Measurements from ENCODE around the gene HNRNPF.
"Not testable (repeated sequence)": the region's sequence is repeated elsewhere in the genome, so short reads cannot be mapped to it uniquely, and the experiment has no call there.

HNRNPF gene

GRCh38 chr10:43348511-43349312, 60.3 kb downstream of the HNRNPF start:
- peak; percentile 81 for DNase-seq (ENCODE audit: low read depth)

GRCh38 chr10:43347997-43348396, 61.0 kb downstream of the HNRNPF start:
- no peak for DNase-seq (ENCODE audit: low read depth)

DNA sequence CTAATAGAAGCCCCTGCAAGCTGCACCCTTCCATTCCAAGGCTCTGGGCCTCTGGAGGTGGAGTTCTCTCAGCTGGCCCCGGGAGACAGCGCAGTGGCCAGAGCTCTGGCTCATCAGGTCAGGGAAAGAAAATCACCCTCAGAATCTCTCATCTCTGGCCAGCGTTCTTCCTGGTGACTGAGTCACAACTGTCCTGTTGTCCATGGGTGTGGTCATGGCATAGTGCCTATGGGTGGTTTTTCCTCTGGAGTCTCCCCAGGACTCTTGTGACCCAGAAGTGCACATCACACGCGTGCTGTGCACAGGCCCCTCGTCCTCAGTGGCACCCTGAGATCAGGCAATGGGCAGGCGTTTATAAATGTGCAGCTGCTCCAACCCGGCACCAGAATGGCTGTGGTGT, 64.9 kb downstream of the HNRNPF start:
- DNase-seq (ENCODE audit: low read depth), result no peak

GRCh38 chr10:43343126-43343525, 65.9 kb downstream of the HNRNPF start:
- no peak for DNase-seq (ENCODE audit: low read depth)

DNA sequence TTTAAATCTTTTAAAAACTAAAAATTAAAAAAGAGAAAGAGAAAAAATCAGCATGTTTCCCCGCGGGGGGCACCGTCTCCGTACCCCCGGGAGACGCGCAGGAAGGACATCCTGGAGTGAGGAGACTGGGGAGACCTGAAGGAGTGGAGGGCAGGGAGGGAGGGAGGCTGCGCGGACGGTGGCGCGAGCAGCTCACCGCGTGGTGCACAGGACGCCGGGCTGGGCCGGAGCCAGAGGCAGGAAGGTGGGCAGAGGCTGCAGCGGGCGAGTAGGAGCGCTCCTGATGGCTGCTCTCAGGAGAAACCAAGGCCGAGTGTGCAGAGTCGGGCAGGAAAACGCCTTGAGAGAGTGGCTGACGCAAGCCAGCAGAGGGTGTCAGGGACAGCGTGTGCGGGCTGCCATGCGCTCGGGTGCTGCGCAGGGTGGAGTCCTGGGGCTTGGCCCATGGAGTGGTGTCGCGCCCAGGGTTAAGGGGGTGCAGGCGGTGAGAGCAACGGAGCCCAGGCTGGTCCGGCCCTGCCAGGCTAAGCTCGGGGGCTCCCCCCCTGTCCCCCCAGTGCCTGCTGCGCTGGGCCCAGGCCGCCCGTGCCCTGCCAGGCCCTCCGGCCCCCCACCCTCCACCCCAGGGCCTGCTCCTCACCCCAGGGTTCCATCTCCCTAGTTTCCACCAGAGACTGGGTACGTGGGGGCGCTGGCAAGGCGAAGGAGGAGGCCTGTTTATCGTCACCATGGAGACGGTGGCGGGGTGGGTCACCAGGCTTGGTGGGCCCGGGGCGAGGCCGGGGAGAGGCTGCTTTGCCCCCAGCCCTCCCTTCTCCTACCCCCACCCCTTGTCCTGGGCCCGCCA, 66.5 kb downstream of the HNRNPF start:
- no peak for DNase-seq (ENCODE audit: low read depth)

GRCh38 chr10:43341450-43341849, 67.5 kb downstream of the HNRNPF start:
- DNase-seq (ENCODE audit: low read depth), result no peak

GRCh38 chr10:43340619-43341018, 68.4 kb downstream of the HNRNPF start:
- DNase-seq (ENCODE audit: low read depth), result no peak

DNA sequence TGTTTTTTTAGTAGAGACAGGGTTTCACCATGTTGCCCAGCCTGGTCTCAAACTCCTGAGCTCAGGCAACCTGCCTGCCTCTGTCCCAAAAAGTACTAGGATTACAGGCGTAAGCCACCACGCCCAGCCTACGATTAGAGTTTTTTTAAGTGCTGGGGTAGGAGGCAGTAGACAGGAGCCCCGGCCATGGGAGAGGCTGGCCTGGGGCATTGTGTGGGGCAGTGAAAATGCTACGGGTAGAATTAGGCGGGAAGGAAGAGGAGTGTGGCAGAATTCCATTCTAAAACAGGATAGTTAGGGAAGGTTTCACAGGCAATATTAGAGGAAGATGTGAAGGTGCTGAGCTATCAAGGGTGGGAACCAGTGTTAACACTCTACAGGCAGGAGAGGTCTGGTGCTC, 68.9 kb downstream of the HNRNPF start:
- no peak for DNase-seq (ENCODE audit: low read depth)

GRCh38 chr10:43339136-43339535, 69.8 kb downstream of the HNRNPF start:
- no peak for DNase-seq (ENCODE audit: low read depth)

GRCh38 chr10:43338117-43338516, 70.9 kb downstream of the HNRNPF start:
- no peak for DNase-seq (ENCODE audit: low read depth)

DNA sequence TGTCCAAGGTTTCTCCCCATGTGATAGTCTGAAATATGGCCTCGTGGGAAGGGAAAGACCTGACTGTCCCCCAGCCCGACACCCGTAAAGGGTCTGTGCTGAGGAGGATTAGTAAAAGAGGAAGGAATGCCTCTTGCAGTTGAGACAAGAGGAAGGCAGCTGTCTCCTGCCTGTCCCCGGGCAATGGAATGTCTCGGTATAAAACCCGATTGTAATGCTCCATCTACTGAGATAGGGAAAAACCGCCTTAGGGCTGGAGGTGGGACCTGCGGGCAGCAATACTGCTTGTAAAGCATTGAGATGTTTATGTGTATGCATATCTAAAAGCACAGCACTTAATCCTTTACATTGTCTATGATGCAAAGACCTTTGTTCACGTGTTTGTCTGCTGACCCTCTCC, 71.5 kb downstream of the HNRNPF start:
- DNase-seq (ENCODE audit: low read depth), result not testable (repeated sequence)

DNA sequence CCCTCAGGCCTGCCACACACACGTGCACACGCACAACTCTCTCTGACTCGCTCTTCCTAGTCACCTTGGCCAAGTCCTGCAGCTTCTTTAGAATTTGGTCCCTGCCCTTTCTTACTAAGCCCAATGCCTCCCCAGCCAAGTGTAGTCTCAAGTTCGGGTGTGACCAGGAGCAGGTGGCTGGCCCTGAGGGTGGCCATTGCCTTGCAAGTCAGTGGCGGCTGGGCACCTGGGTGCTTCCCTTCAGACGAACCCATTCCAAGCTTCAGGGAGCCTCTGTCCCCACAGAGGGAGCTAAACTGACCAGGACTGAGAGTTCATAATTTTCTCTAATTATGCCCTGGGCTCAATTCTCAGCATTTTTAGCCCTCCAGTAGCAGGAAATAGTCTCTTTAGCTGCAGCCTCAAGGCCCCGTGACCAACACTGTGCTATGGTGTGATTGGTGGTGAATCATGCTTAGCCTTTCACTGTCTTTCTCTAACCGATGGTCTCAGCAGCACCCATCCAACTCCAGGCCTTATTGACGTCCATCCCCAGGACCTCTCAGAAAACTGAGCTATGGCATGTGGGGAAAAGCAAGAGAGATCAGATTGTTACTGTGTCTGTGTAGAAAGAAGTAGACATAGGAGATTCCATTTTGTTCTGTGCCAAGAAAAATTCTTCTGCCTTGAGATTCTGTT, 72.2 kb downstream of the HNRNPF start:
- no peak for DNase-seq (ENCODE audit: low read depth)

DNA sequence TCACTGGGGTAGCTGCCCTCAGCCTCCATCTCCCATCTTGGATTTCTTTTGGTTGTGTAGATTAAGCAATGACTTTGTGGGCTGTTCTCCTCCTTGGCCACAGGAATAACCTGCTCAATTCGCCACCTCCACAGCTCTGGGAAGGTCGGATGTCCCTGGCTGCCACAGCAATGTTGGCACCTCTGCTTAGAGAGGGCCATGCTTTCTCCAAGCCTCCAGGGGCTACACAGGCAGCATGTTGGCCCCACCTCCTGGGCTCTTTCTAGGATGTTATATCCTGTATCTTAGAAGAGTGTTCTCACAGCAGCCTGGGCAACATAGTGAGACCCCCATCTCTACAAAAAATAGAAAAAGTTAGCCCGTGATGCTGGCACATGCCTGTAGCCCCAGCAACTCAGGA, 72.9 kb downstream of the HNRNPF start:
- no peak for DNase-seq (ENCODE audit: low read depth)

Measured in activated gamma-delta T cell treated with anti-CD3 and anti-CD28 coated beads, Interleukin-2, amount 50 U/mL, for 16 hours (primary cell).